ENCODE data around the gene SLC9A5.

The SLC9A5 gene

DNA sequence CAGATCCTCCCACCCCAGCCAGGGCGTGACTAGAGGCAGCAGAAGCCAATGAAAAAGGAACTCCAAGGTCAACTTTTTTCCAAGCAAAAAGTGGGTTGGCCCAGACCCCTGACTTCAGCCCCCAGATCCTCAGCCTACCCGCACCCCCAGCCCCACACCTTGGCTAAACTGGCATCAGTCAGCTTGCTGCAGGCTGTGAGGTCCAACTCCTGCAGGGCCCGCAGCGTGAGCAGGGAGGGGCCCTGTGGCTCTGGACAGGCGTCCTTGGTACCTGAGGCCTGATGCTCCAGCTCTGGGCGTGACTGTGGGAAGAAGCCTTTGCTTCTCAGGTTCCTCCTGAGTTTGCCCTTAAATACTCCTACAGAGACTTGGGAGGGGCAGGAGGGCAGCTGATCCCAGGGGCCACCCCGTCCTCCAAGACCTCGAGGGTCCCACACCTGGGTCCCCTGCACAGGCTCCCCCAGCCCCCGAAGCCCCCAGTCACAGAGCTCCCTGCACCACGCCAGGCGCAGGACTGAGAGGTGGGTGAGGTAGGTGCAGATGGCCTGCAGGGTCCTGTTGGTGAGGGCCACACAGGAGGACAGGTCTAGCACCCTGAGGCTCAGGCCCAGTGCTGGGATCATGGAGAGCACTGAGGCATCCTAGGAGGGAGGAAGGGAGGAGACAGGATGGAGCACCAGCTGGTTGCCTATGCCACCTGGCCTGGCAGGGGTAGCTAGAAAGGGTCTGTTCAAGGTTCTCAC is 40.5 kb upstream of the SLC9A5 start:
- peaks cover 54% of the 10 kb centered on the region for H3K36me3 Mint-ChIP-seq (ENCODE audit: low read depth)
- no peaks in the 10 kb centered on the region for H3K27me3 Mint-ChIP-seq
- no peak overlapping the region for H3K27ac Mint-ChIP-seq
- no peaks in the 10 kb centered on the region for H3K9me3 Mint-ChIP-seq
- intact Hi-C loops (cut with micrococcal nuclease), result no loop called here
- H3K4me1 Mint-ChIP-seq (ENCODE audit: low read depth), result peaks cover 7% of the 10 kb centered on the region
- no peak overlapping the region for H3K4me3 Mint-ChIP-seq

GRCh38 chr16:67209565-67209964 is 39.2 kb upstream of the SLC9A5 start:
- no peaks in the 10 kb centered on the region for H3K9me3 Mint-ChIP-seq
- intact Hi-C loops (cut with micrococcal nuclease), result no loop called here
- H3K27ac Mint-ChIP-seq, result no peak overlapping the region
- H3K27me3 Mint-ChIP-seq, result no peaks in the 10 kb centered on the region
- no peak overlapping the region for H3K4me3 Mint-ChIP-seq
- peaks cover 7% of the 10 kb centered on the region for H3K4me1 Mint-ChIP-seq (ENCODE audit: low read depth)
- H3K36me3 Mint-ChIP-seq (ENCODE audit: low read depth), result peaks cover 41% of the 10 kb centered on the region

DNA sequence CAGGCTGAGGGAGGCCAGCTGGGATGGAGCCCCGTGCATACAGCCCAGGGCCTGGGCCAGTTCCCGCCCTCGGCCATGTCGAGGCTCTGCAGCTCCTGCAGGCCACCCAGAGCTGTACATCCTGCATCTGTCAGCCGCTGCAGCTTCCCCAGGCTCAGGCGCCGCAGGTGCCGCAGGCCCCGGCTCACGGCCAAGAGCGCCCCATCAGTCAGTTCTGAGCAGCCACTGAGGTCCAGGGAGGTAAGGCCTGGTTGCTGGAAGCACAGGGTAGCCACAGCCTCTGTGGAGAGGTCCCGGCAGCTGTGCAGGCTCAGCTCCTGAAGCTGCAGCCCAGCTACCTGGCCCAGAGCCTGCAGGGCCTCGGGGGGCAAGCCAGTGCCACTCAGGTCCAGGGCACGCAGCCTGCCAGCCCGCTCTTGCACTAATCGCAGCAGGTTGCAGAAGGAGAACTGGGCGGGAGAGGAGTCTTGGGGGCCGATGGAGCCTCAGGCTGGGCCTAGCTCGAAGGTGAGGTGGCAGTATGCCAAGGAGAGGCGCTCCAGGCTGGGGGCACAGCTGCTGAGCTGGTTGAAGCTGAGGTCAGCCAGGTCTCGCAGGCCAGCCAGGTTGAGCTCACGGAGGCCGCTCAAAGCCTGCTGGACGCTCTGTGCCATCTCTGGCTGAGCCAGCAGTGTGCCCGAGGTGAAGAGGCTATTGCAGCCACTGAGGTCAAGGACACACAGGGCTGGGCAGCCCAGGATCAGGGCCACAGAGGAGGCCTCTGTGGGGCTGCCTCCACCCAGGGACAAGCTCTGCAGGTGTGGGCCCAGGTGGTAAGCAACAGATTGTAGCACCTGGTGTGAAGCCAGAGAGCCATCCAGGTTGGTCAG is 38.5 kb upstream of the SLC9A5 start:
- intact Hi-C loops (cut with micrococcal nuclease), result no loop called here
- Mint-ChIP-seq H3K27ac (no peak overlapping the region), H3K4me1 (ENCODE audit: low read depth) (peaks cover 7% of the 10 kb centered on the region), H3K4me3 (no peak overlapping the region), H3K36me3 (ENCODE audit: low read depth) (peaks cover 34% of the 10 kb centered on the region), H3K27me3 (no peaks in the 10 kb centered on the region), H3K9me3 (no peaks in the 10 kb centered on the region)

- Mint-ChIP-seq H3K4me1 (ENCODE audit: low read depth) (peaks cover 21% of the 10 kb centered on the region), H3K27ac (no peak overlapping the region), H3K27me3 (no peaks in the 10 kb centered on the region), H3K4me3 (no peak overlapping the region), H3K36me3 (ENCODE audit: low read depth) (peaks cover 25% of the 10 kb centered on the region), H3K9me3 (no peaks in the 10 kb centered on the region)
- intact Hi-C loops (cut with micrococcal nuclease), result no loop called here
These were observed 37.1 kb upstream of the SLC9A5 start for GRCh38 chr16:67211674-67212073.

GRCh38 chr16:67212766-67213165 is 36.0 kb upstream of the SLC9A5 start:
- intact Hi-C loops (cut with micrococcal nuclease), result no loop called here
- H3K36me3 Mint-ChIP-seq (ENCODE audit: low read depth), result peaks cover 17% of the 10 kb centered on the region
- H3K27ac Mint-ChIP-seq, result no peak overlapping the region
- H3K9me3 Mint-ChIP-seq, result no peaks in the 10 kb centered on the region
- no peak overlapping the region for H3K4me3 Mint-ChIP-seq
- peaks cover 32% of the 10 kb centered on the region for H3K4me1 Mint-ChIP-seq (ENCODE audit: low read depth)
- H3K27me3 Mint-ChIP-seq, result no peaks in the 10 kb centered on the region

- peaks cover 34% of the 10 kb centered on the region for H3K4me1 Mint-ChIP-seq (ENCODE audit: low read depth)
- H3K36me3 Mint-ChIP-seq (ENCODE audit: low read depth), result peaks cover 17% of the 10 kb centered on the region
- H3K4me3 Mint-ChIP-seq, result no peak overlapping the region
- H3K27ac Mint-ChIP-seq, result no peak overlapping the region
- no peaks in the 10 kb centered on the region for H3K27me3 Mint-ChIP-seq
- no peaks in the 10 kb centered on the region for H3K9me3 Mint-ChIP-seq
- intact Hi-C loops (cut with micrococcal nuclease), result no loop called here
These were observed 35.4 kb upstream of the SLC9A5 start for GRCh38 chr16:67213197-67214019.

DNA sequence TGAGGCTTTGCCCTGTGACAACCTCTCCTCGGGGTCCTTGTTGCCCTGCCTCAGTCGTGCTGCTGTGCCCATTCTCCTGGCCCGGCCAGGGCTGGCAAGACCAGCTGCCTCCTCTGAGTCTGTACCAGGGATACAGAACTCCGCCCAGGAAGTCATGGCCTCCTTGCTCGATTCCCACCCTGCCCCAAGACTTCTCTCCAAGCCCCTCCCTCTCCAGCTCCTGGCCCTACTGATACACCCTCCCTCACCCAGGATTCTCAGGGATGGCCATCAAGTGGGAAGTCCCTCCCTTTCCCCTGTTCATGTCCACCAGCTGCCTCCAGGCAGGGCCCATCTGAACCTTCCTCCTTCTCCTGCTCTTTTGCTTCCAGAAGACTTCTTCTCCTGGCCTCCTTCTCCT is 33.1 kb upstream of the SLC9A5 start:
- Mint-ChIP-seq H3K27ac (peak overlapping the region; percentile 84), H3K4me3 (no peak overlapping the region)

GRCh38 chr16:67216612-67217490 is 31.9 kb upstream of the SLC9A5 start:
- peak overlapping the region; percentile 44 for H3K4me3 Mint-ChIP-seq
- peaks cover 18% of the 10 kb centered on the region for H3K36me3 Mint-ChIP-seq (ENCODE audit: low read depth)
- H3K9me3 Mint-ChIP-seq, result no peaks in the 10 kb centered on the region
- H3K27me3 Mint-ChIP-seq, result no peaks in the 10 kb centered on the region
- peaks cover 34% of the 10 kb centered on the region for H3K4me1 Mint-ChIP-seq (ENCODE audit: low read depth)
- intact Hi-C loops (cut with micrococcal nuclease), result no loop called here
- H3K27ac Mint-ChIP-seq, result peak overlapping the region; percentile 84

More for the DNA sequence above, 33.1 kb upstream of the SLC9A5 start:
- intact Hi-C loops (cut with micrococcal nuclease), result no loop called here
- Mint-ChIP-seq H3K9me3 (no peaks in the 10 kb centered on the region), H3K27me3 (no peaks in the 10 kb centered on the region), H3K4me1 (ENCODE audit: low read depth) (peaks cover 34% of the 10 kb centered on the region), H3K36me3 (ENCODE audit: low read depth) (peaks cover 19% of the 10 kb centered on the region)

DNA sequence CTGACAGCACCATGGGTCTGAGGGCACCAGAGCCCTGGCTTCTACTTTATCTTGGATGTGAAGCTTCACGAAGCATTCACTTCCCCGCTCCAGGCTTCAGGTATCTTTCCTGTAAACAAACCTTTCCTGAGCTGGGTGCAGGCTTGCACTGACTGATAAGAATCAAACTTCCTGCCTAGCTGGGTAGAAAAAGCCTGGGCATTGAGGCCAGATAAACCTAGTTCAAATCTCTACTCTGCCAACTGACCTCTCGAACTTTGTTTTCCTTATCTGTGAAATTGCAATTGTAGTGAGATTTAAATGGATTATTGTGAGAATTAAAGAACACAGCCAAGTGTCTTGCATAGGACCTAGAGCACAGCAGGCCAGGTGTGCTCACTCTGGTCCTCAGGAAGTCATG is 24.8 kb upstream of the SLC9A5 start:
- Mint-ChIP-seq H3K36me3 (ENCODE audit: low read depth) (peaks cover 60% of the 10 kb centered on the region), H3K27ac (no peak overlapping the region), H3K9me3 (no peaks in the 10 kb centered on the region), H3K4me3 (no peak overlapping the region), H3K27me3 (no peaks in the 10 kb centered on the region), H3K4me1 (ENCODE audit: low read depth) (peaks cover 48% of the 10 kb centered on the region)
- intact Hi-C loops (cut with micrococcal nuclease), result no loop called here

GRCh38 chr16:67226295-67226803 is 22.4 kb upstream of the SLC9A5 start:
- intact Hi-C loops (cut with micrococcal nuclease), result loop anchor here (1.0 to 2.0 kb wide), 3 partner anchors 21 to 42 kb away; partner anchors contain the start of genes E2F4 and FHOD1
- H3K4me3 Mint-ChIP-seq, result peak overlapping the region; percentile 96
- H3K9me3 Mint-ChIP-seq, result no peaks in the 10 kb centered on the region
- H3K27ac Mint-ChIP-seq, result peak overlapping the region; percentile 91
- peaks cover 71% of the 10 kb centered on the region for H3K36me3 Mint-ChIP-seq (ENCODE audit: low read depth)
- H3K27me3 Mint-ChIP-seq, result no peaks in the 10 kb centered on the region
- peaks cover 61% of the 10 kb centered on the region for H3K4me1 Mint-ChIP-seq (ENCODE audit: low read depth)

- H3K9me3 Mint-ChIP-seq, result no peaks in the 10 kb centered on the region
- peaks cover 61% of the 10 kb centered on the region for H3K4me1 Mint-ChIP-seq (ENCODE audit: low read depth)
- H3K36me3 Mint-ChIP-seq (ENCODE audit: low read depth), result peaks cover 77% of the 10 kb centered on the region
- H3K27ac Mint-ChIP-seq, result peak within 1 kb of the TSS; percentile 91
- peak within 1 kb of the TSS; percentile 96 for H3K4me3 Mint-ChIP-seq
- H3K27me3 Mint-ChIP-seq, result no peaks in the 10 kb centered on the region
- intact Hi-C loops (cut with micrococcal nuclease), result loop anchor here (1.0 to 2.0 kb wide), 3 partner anchors 20 to 42 kb away; partner anchors contain the start of genes E2F4 and FHOD1
These were observed 21.8 kb upstream of the SLC9A5 start, which contains the start of gene TMEM208 for GRCh38 chr16:67226804-67227566. Gene TMEM208 (plus strand): TSS chr16:67227130. CDS start chr16:67227219, 89 bp downstream.

DNA sequence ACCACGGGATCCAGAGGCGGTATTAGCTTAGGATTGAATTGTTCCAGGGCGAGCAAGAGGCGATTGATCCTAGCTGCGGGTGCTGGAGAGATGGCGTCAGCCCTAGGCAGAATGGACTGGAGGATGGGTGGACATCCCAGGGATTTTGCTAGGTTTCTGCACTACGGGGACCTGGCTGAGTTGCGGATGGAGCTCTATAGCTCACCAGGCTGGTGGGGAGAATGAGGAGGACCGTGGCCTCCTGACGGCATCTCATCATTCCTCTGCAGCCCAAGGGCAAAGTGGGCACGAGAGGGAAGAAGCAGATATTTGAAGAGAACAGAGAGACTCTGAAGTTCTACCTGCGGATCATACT is 21.2 kb upstream of the SLC9A5 start:
- intact Hi-C loops (cut with micrococcal nuclease), result loop anchor here (2.0 kb wide), 2 partner anchors 35 to 43 kb away; partner anchors contain the start of gene E2F4
- H3K36me3 Mint-ChIP-seq (ENCODE audit: low read depth), result peaks cover 83% of the 10 kb centered on the region
- peaks cover 61% of the 10 kb centered on the region for H3K4me1 Mint-ChIP-seq (ENCODE audit: low read depth)
- no peaks in the 10 kb centered on the region for H3K9me3 Mint-ChIP-seq
- H3K27ac Mint-ChIP-seq, result peak overlapping the region; percentile 91
- H3K27me3 Mint-ChIP-seq, result no peaks in the 10 kb centered on the region
- H3K4me3 Mint-ChIP-seq, result peak overlapping the region; percentile 96
